ENCODE measurements around the gene C1orf167. TPM values are rescaled to one million over a fixed set of nuclear protein-coding genes. Genes with fewer than 3 reads are reported as not detected.

The C1orf167 gene
- total RNA-seq, 1 donor from 2014 or later = not detected

DNA sequence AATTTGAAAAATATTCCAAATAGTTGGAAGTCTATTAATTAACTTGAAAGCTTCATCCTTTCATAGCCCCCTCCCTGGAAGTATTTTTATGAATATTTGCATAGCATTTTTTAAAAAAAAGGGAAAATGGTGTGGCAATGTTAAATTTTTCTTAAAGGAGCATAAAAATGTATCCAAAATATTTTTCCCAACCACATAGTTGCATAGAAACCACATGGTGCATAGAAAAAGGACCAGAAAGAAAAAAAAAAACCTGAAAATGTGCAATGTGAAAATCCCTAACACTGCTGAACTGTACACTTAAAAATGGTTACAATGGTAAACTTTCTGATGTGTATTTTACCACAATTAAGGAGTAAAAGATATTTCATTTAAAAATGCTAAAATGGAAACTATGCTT lies 8.0 kb downstream of the C1orf167 start:
- peaks cover 3% of the 10 kb centered on the region for H3K27me3 Mint-ChIP-seq (ENCODE audit: insufficient read depth, low read depth)
- Histone ChIP-seq H3K9me3 (ENCODE audit: low read depth) (no peaks in the 10 kb centered on the region), H3K36me3 (no peaks in the 10 kb centered on the region), H3K4me2 (no peak overlapping the region), H3K4me3 (no peak overlapping the region), H2AFZ (replicated peaks) (no peak overlapping the region), H3K27ac (no peak overlapping the region), H4K20me1 (ENCODE audit: low read depth) (no peaks in the 10 kb centered on the region), H3K9ac (no peak overlapping the region), H3K27me3 (peaks cover 8% of the 10 kb centered on the region), H3K79me2 (ENCODE audit: low read depth) (no peaks in the 10 kb centered on the region), H3K4me1 (peaks cover 3% of the 10 kb centered on the region), H3F3A (ENCODE audit: low read depth) (no peaks in the 10 kb centered on the region)
- no peak overlapping the region for H3K4me3 Mint-ChIP-seq
- no peaks in the 10 kb centered on the region for H3K36me3 Mint-ChIP-seq
- H3K4me1 Mint-ChIP-seq = peaks cover 2% of the 10 kb centered on the region
- no peaks in the 10 kb centered on the region for H3K9me3 Mint-ChIP-seq
- no peak overlapping the region for H3K27ac Mint-ChIP-seq
- DNase-seq (ENCODE audit: low spot score) = no peak
- TF ChIP-seq EZH2phosphoT487 (IDR thresholded peaks at IDR 0.05) (no peak), CTCF (IDR thresholded peaks at IDR 0.05) (no peak), EZH2 (IDR thresholded peaks at IDR 0.05) (no peak)

- no peaks in the 10 kb centered on the region for H3K9me3 ChIP-seq (ENCODE audit: low read depth)
- H3K4me2 ChIP-seq = no peak overlapping the region
- H3K9ac ChIP-seq = no peak overlapping the region
- H3K27ac Mint-ChIP-seq = no peak overlapping the region
- no peaks in the 10 kb centered on the region for H3K27me3 ChIP-seq
- H3K36me3 ChIP-seq = no peaks in the 10 kb centered on the region
- no peak overlapping the region for H3K4me3 ChIP-seq
- no peaks in the 10 kb centered on the region for H3K79me2 ChIP-seq (ENCODE audit: low read depth)
- H2AFZ ChIP-seq (replicated peaks) = no peak overlapping the region
- H3K27me3 Mint-ChIP-seq (ENCODE audit: insufficient read depth, low read depth) = peaks cover 3% of the 10 kb centered on the region
- no peak overlapping the region for H3K4me3 Mint-ChIP-seq
- TF ChIP-seq EZH2phosphoT487 (IDR thresholded peaks at IDR 0.05) (no peak), EZH2 (IDR thresholded peaks at IDR 0.05) (no peak), CTCF (IDR thresholded peaks at IDR 0.05) (no peak)
- peaks cover 2% of the 10 kb centered on the region for H3K4me1 ChIP-seq
- no peak for DNase-seq (ENCODE audit: low spot score)
- H3K4me1 Mint-ChIP-seq = no peaks in the 10 kb centered on the region
- H3F3A ChIP-seq (ENCODE audit: low read depth) = no peaks in the 10 kb centered on the region
- no peaks in the 10 kb centered on the region for H3K36me3 Mint-ChIP-seq
- H3K9me3 Mint-ChIP-seq = no peaks in the 10 kb centered on the region
- no peak overlapping the region for H3K27ac ChIP-seq
- H4K20me1 ChIP-seq (ENCODE audit: low read depth) = no peaks in the 10 kb centered on the region
These were observed 9.6 kb downstream of the C1orf167 start for GRCh38 chr1:11771481-11772043.

GRCh38 chr1:11772458-11772857 lies 10.5 kb downstream of the C1orf167 start:
- H3K36me3 Mint-ChIP-seq = no peaks in the 10 kb centered on the region
- Histone ChIP-seq H3K4me2 (no peak overlapping the region), H3K36me3 (no peaks in the 10 kb centered on the region), H2AFZ (replicated peaks) (no peak overlapping the region), H3K9me3 (ENCODE audit: low read depth) (no peaks in the 10 kb centered on the region), H4K20me1 (ENCODE audit: low read depth) (no peaks in the 10 kb centered on the region), H3F3A (ENCODE audit: low read depth) (no peaks in the 10 kb centered on the region), H3K9ac (no peak overlapping the region), H3K4me1 (no peaks in the 10 kb centered on the region), H3K4me3 (no peak overlapping the region), H3K27me3 (no peaks in the 10 kb centered on the region), H3K79me2 (ENCODE audit: low read depth) (no peaks in the 10 kb centered on the region), H3K27ac (no peak overlapping the region)
- no peaks in the 10 kb centered on the region for H3K4me1 Mint-ChIP-seq
- no peak overlapping the region for H3K4me3 Mint-ChIP-seq
- peaks cover 3% of the 10 kb centered on the region for H3K27me3 Mint-ChIP-seq (ENCODE audit: insufficient read depth, low read depth)
- no peak overlapping the region for H3K27ac Mint-ChIP-seq
- TF ChIP-seq EZH2phosphoT487 (IDR thresholded peaks at IDR 0.05) = no peak
- no peak for TF ChIP-seq EZH2 (IDR thresholded peaks at IDR 0.05)
- TF ChIP-seq CTCF (IDR thresholded peaks at IDR 0.05) = no peak
- no peak for DNase-seq (ENCODE audit: low spot score)
- no peaks in the 10 kb centered on the region for H3K9me3 Mint-ChIP-seq
